Natural killer cell treated with Interleukin-12 subunit alpha and Interleukin-12 subunit beta and Interleukin-15 and Interleukin-18, amount 100 ng/mL, for 72 hours (primary cell): Measurements from ENCODE around the gene TP53INP2. TPM values are rescaled to one million over a fixed set of nuclear protein-coding genes. Genes with fewer than 3 reads are reported as not detected.
"Not testable (repeated sequence)": the region's sequence is repeated elsewhere in the genome, so short reads cannot be mapped to it uniquely, and the experiment has no call there.

Experiments
- ATAC-seq, 2 donors: fragments of 150-1000 bp; cut with Tn5 transposase in 1 of 2; sonication (Bioruptor Pico), chemical (Tn5 transposase) in 1 of 2; 2 replicates each; pipeline ENCODE4 v1.10.0; 2021
- DNase-seq: peaks from one replicate; pipeline ENCODE4 v3.0.0; 2022; ENCODE audit warnings: low spot score
- H3K27ac Mint-ChIP-seq, 2 donors: 1 replicate in 1 of 2; 2 replicates in 1 of 2; pipeline ENCODE4 v1.8.0; 2022; ENCODE audit warnings: mixed read lengths in 2 of 2, mild to moderate bottlenecking in 1 of 2, moderate library complexity in 1 of 2
- H3K27me3 Mint-ChIP-seq, 2 donors: 1 replicate in 1 of 2; 2 replicates in 1 of 2; pipeline ENCODE4 v1.8.0; 2022; ENCODE audit warnings: mixed read lengths in 2 of 2
- H3K36me3 Mint-ChIP-seq: one replicate; pipeline ENCODE4 v1.8.0; 2022; ENCODE audit warnings: mixed read lengths
- H3K4me1 Mint-ChIP-seq, 2 donors: 1 replicate in 1 of 2; 2 replicates in 1 of 2; pipeline ENCODE4 v1.8.0; 2022; ENCODE audit warnings: low read depth in 2 of 2, mixed read lengths in 2 of 2, mild to moderate bottlenecking in 1 of 2
- H3K4me3 Mint-ChIP-seq: one replicate; pipeline ENCODE4 v1.8.0; 2022; ENCODE audit warnings: mixed read lengths
- H3K9me3 Mint-ChIP-seq: 2 replicates; pipeline ENCODE4 v1.8.0; 2022; ENCODE audit warnings: mixed read lengths
- total RNA-seq, 2 donors: library from RNA; stranded (reverse); gene quantifications; one replicate each; pipeline ENCODE4 v1.2.3, GENCODE V29; 2022

TP53INP2 gene
- total RNA-seq, 2 donors from 2014 or later, result 3.0 to 4.3 TPM

- H3K4me1 Mint-ChIP-seq, result peaks cover 27 to 37% of the 10 kb centered on the region in 2 donors
- DNase-seq (peak; percentile 74), ATAC-seq (peak; percentile 66 to 77)
- peak overlapping the region; percentile 68 to 73 for H3K27ac Mint-ChIP-seq
- peaks cover 8% of the 10 kb centered on the region for H3K36me3 Mint-ChIP-seq
- peak overlapping the region; percentile 91 for H3K4me3 Mint-ChIP-seq
- no peaks in the 10 kb centered on the region for H3K9me3 Mint-ChIP-seq
- H3K27me3 Mint-ChIP-seq, result no peaks in the 10 kb centered on the region
Measured at GRCh38 chr20:34709831-34710567, 5.9 kb downstream of the TP53INP2 start.

GRCh38 chr20:34710568-34710839, 6.4 kb downstream of the TP53INP2 start:
- H3K9me3 Mint-ChIP-seq, result no peaks in the 10 kb centered on the region
- DNase-seq (no peak), ATAC-seq (no peak)
- H3K4me1 Mint-ChIP-seq, result peaks cover 25 to 37% of the 10 kb centered on the region in 2 donors
- H3K27me3 Mint-ChIP-seq, result no peaks in the 10 kb centered on the region
- peaks cover 8% of the 10 kb centered on the region for H3K36me3 Mint-ChIP-seq
- peak overlapping the region; percentile 44 to 73 for H3K27ac Mint-ChIP-seq
- H3K4me3 Mint-ChIP-seq, result peak overlapping the region; percentile 91

- DNase-seq, result no peak
- Mint-ChIP-seq H3K27ac (peak overlapping the region; percentile 44 to 73), H3K9me3 (no peaks in the 10 kb centered on the region), H3K27me3 (no peaks in the 10 kb centered on the region), H3K36me3 (peaks cover 8% of the 10 kb centered on the region), H3K4me3 (peak overlapping the region; percentile 91), H3K4me1 (peaks cover 23 to 37% of the 10 kb centered on the region in 2 donors)
- ATAC-seq, result no peak
Measured at GRCh38 chr20:34710861-34711574, 6.9 kb downstream of the TP53INP2 start.

GRCh38 chr20:34711813-34712430, 7.8 kb downstream of the TP53INP2 start:
- H3K27ac Mint-ChIP-seq, result no peak overlapping the region
- H3K4me3 Mint-ChIP-seq, result no peak overlapping the region
- H3K9me3 Mint-ChIP-seq, result no peaks in the 10 kb centered on the region
- peaks cover 8% of the 10 kb centered on the region for H3K36me3 Mint-ChIP-seq
- no peaks in the 10 kb centered on the region for H3K27me3 Mint-ChIP-seq
- DNase-seq (no peak), ATAC-seq (no peak)
- peaks cover 17 to 30% of the 10 kb centered on the region in 2 donors for H3K4me1 Mint-ChIP-seq

GRCh38 chr20:34712525-34713192, 8.5 kb downstream of the TP53INP2 start:
- peaks cover 14 to 30% of the 10 kb centered on the region in 2 donors for H3K4me1 Mint-ChIP-seq
- H3K9me3 Mint-ChIP-seq, result no peaks in the 10 kb centered on the region
- H3K27me3 Mint-ChIP-seq, result no peaks in the 10 kb centered on the region
- H3K27ac Mint-ChIP-seq, result no peak overlapping the region
- H3K36me3 Mint-ChIP-seq, result peaks cover 8% of the 10 kb centered on the region
- DNase-seq (no peak), ATAC-seq (no peak)
- no peak overlapping the region for H3K4me3 Mint-ChIP-seq

GRCh38 chr20:34713194-34713943, 9.2 kb downstream of the TP53INP2 start:
- ATAC-seq, result no peak
- no peak overlapping the region for H3K4me3 Mint-ChIP-seq

GRCh38 chr20:34713944-34714515, 9.9 kb downstream of the TP53INP2 start:
- DNase-seq, ATAC-seq, H3K4me3 Mint-ChIP-seq, H3K9me3 Mint-ChIP-seq, H3K27ac Mint-ChIP-seq, H3K36me3 Mint-ChIP-seq, H3K27me3 Mint-ChIP-seq: not testable (repeated sequence)
- peaks cover 9 to 20% of the 10 kb centered on the region in 2 donors for H3K4me1 Mint-ChIP-seq

More at GRCh38 chr20:34713194-34713943, 9.2 kb downstream of the TP53INP2 start:
- peaks cover 8% of the 10 kb centered on the region for H3K36me3 Mint-ChIP-seq
- H3K4me1 Mint-ChIP-seq, result peaks cover 13 to 25% of the 10 kb centered on the region in 2 donors
- no peak for DNase-seq
- H3K27ac Mint-ChIP-seq, result no peak overlapping the region
- no peaks in the 10 kb centered on the region for H3K27me3 Mint-ChIP-seq
- no peaks in the 10 kb centered on the region for H3K9me3 Mint-ChIP-seq

GRCh38 chr20:34715384-34715783, 11.2 kb downstream of the TP53INP2 start:
- no peak overlapping the region for H3K4me3 Mint-ChIP-seq
- DNase-seq (no peak), ATAC-seq (no peak)
- H3K4me1 Mint-ChIP-seq, result peaks cover 6 to 18% of the 10 kb centered on the region in 2 donors
- H3K27ac Mint-ChIP-seq, result no peak overlapping the region
- no peaks in the 10 kb centered on the region for H3K27me3 Mint-ChIP-seq
- H3K9me3 Mint-ChIP-seq, result no peaks in the 10 kb centered on the region
- H3K36me3 Mint-ChIP-seq, result peaks cover 8% of the 10 kb centered on the region

- peaks cover 8% of the 10 kb centered on the region for H3K36me3 Mint-ChIP-seq
- ATAC-seq (no peak), DNase-seq (no peak)
- H3K27ac Mint-ChIP-seq, result no peak overlapping the region
- H3K9me3 Mint-ChIP-seq, result no peaks in the 10 kb centered on the region
- H3K27me3 Mint-ChIP-seq, result no peaks in the 10 kb centered on the region
- H3K4me1 Mint-ChIP-seq, result peaks cover 0 to 13% of the 10 kb centered on the region in 2 donors
- no peak overlapping the region for H3K4me3 Mint-ChIP-seq
Measured at GRCh38 chr20:34716921-34717229, 12.7 kb downstream of the TP53INP2 start.

- no peak overlapping the region for H3K27ac Mint-ChIP-seq
Measured at GRCh38 chr20:34717230-34718095, 13.3 kb downstream of the TP53INP2 start.

GRCh38 chr20:34719242-34720017, 15.3 kb downstream of the TP53INP2 start:
- H3K27ac Mint-ChIP-seq, result not testable (repeated sequence)
- peak; percentile 60 to 85 for ATAC-seq

More at GRCh38 chr20:34717230-34718095, 13.3 kb downstream of the TP53INP2 start:
- no peak for DNase-seq
- Mint-ChIP-seq H3K36me3 (peaks cover 8% of the 10 kb centered on the region), H3K27me3 (no peaks in the 10 kb centered on the region), H3K4me1 (peaks cover 0 to 13% of the 10 kb centered on the region in 2 donors), H3K9me3 (no peaks in the 10 kb centered on the region), H3K4me3 (no peak overlapping the region)
- ATAC-seq, result no peak

GRCh38 chr20:34720266-34720665, 16.1 kb downstream of the TP53INP2 start:
- Mint-ChIP-seq H3K27me3 (no peaks in the 10 kb centered on the region), H3K4me1 (peaks cover 0 to 4% of the 10 kb centered on the region in 2 donors), H3K4me3 (no peak overlapping the region), H3K27ac (no peak overlapping the region), H3K36me3 (peaks cover 2% of the 10 kb centered on the region), H3K9me3 (no peaks in the 10 kb centered on the region)
- DNase-seq (no peak), ATAC-seq (no peak)

More at GRCh38 chr20:34719242-34720017, 15.3 kb downstream of the TP53INP2 start:
- H3K36me3 Mint-ChIP-seq, H3K27me3 Mint-ChIP-seq, DNase-seq, H3K9me3 Mint-ChIP-seq, H3K4me3 Mint-ChIP-seq, H3K4me1 Mint-ChIP-seq: not testable (repeated sequence)
